Kidney epithelial cell (primary cell): ENCODE measurements around the gene LAMB4. TPM values are rescaled to one million over a fixed set of nuclear protein-coding genes. Genes with fewer than 3 reads are reported as not detected.

Experiments used
- DNase-seq: peaks from one replicate; pipeline ENCODE4 v3.0.0-alpha.2; 2010; ENCODE audit warnings: low read depth
- H3K27me3 ChIP-seq: 2 replicates; pipeline ENCODE4 v1.6.0; 2011; ENCODE audit warnings: low read length; ENCODE audit not compliant: control insufficient read depth, insufficient read depth
- H3K36me3 ChIP-seq: 2 replicates; pipeline ENCODE4 v1.5.1; 2011; ENCODE audit warnings: low read length; ENCODE audit not compliant: control insufficient read depth, insufficient read depth
- H3K4me3 ChIP-seq: 2 replicates; pipeline ENCODE4 v1.5.1; 2011; ENCODE audit warnings: low read depth, mild to moderate bottlenecking, control low read depth, low read length
- CTCF ChIP-seq: IDR thresholded peaks from 2 replicates; pipeline ENCODE4 v1.5.1; 2011; ENCODE audit warnings: mild to moderate bottlenecking, moderate library complexity, low read length, control low read depth, inconsistent platforms; ENCODE audit not compliant: insufficient read depth, poor library complexity, severe bottlenecking
- total RNA-seq: library from RNA; depleted of rRNA; stranded (reverse); fragments of >200 nt; gene quantifications from 2 replicates; pipeline ENCODE4 v1.2.3, GENCODE V29; 2015

The LAMB4 gene
- total RNA-seq, 1 donor from 2014 or later = not detected

GRCh38 chr7:107996072-107996882, 133.9 kb downstream of the LAMB4 start:
- Histone ChIP-seq H3K4me3 (no peak overlapping the region), H3K27me3 (no peaks in the 10 kb centered on the region), H3K36me3 (peaks cover 5% of the 10 kb centered on the region)
- no peak for DNase-seq
- no peak for TF ChIP-seq CTCF

GRCh38 chr7:107995184-107996071, 134.7 kb downstream of the LAMB4 start:
- TF ChIP-seq CTCF = no peak
- DNase-seq = no peak
- Histone ChIP-seq H3K36me3 (peaks cover 5% of the 10 kb centered on the region), H3K27me3 (no peaks in the 10 kb centered on the region), H3K4me3 (no peak overlapping the region)

- no peak for TF ChIP-seq CTCF
- no peak overlapping the region for H3K4me3 ChIP-seq
- H3K36me3 ChIP-seq = peaks cover 5% of the 10 kb centered on the region
These were observed 135.6 kb downstream of the LAMB4 start for GRCh38 chr7:107994421-107995030.

GRCh38 chr7:107993891-107994291, 136.3 kb downstream of the LAMB4 start:
- Histone ChIP-seq H3K27me3 (no peaks in the 10 kb centered on the region), H3K36me3 (peaks cover 5% of the 10 kb centered on the region), H3K4me3 (no peak overlapping the region)
- no peak for DNase-seq
- no peak for TF ChIP-seq CTCF

More at GRCh38 chr7:107994421-107995030, 135.6 kb downstream of the LAMB4 start:
- DNase-seq = no peak
- no peaks in the 10 kb centered on the region for H3K27me3 ChIP-seq

- no peak overlapping the region for H3K4me3 ChIP-seq
- TF ChIP-seq CTCF = no peak
- DNase-seq = no peak
- peaks cover 7% of the 10 kb centered on the region for H3K36me3 ChIP-seq
- no peaks in the 10 kb centered on the region for H3K27me3 ChIP-seq
These were observed 140.4 kb downstream of the LAMB4 start for GRCh38 chr7:107989618-107990373.
